ENCODE data around the gene CCDC78. TPM values are rescaled to one million over a fixed set of nuclear protein-coding genes. Genes with fewer than 3 reads are reported as not detected.

CCDC78 gene
- total RNA-seq, 1 donor from 2014 or later: 0.26 TPM

- peak; percentile 32 to 67 for DNase-seq (ENCODE audit: low read depth in 2 of 2)
Measured at GRCh38 chr16:711548-712320, 14.5 kb downstream of the CCDC78 start.

GRCh38 chr16:711084-711483 lies 15.2 kb downstream of the CCDC78 start:
- no peak for DNase-seq (ENCODE audit: low read depth in 2 of 2)

GRCh38 chr16:710500-711075 lies 15.7 kb downstream of the CCDC78 start:
- DNase-seq (ENCODE audit: low read depth in 2 of 2): no peak

- DNase-seq (ENCODE audit: low read depth in 2 of 2): no peak
Measured at GRCh38 chr16:709566-710499, 16.4 kb downstream of the CCDC78 start.

- DNase-seq (ENCODE audit: low read depth in 2 of 2): no peak
Measured at GRCh38 chr16:708959-709358, 17.3 kb downstream of the CCDC78 start.

- DNase-seq (ENCODE audit: low read depth in 2 of 2): no peak
Measured at GRCh38 chr16:708019-708418, 18.2 kb downstream of the CCDC78 start.

- DNase-seq (ENCODE audit: low read depth in 2 of 2): no peak
Measured at GRCh38 chr16:707062-707538, 19.1 kb downstream of the CCDC78 start.

- DNase-seq (ENCODE audit: low read depth in 2 of 2): no peak
Measured at GRCh38 chr16:706189-707061, 19.8 kb downstream of the CCDC78 start.

- peak in 1 of 2 donors; percentile 30 for DNase-seq (ENCODE audit: low read depth in 2 of 2)
Measured at GRCh38 chr16:705431-706188, 20.6 kb downstream of the CCDC78 start, which contains the start of gene FBXL16. Gene FBXL16 (minus strand): TSS chr16:705801. CDS start chr16:697405, 8,396 bp downstream.

GRCh38 chr16:704552-705380 lies 21.5 kb downstream of the CCDC78 start:
- no peak for DNase-seq (ENCODE audit: low read depth in 2 of 2)

- DNase-seq (ENCODE audit: low read depth in 2 of 2): no peak
Measured at GRCh38 chr16:704047-704446, 22.2 kb downstream of the CCDC78 start.

GRCh38 chr16:703406-703805 lies 22.8 kb downstream of the CCDC78 start:
- no peak for DNase-seq (ENCODE audit: low read depth in 2 of 2)

- no peak for DNase-seq (ENCODE audit: low read depth in 2 of 2)
Measured at GRCh38 chr16:702341-702740, 23.9 kb downstream of the CCDC78 start.

GRCh38 chr16:700684-701584 lies 25.3 kb downstream of the CCDC78 start:
- DNase-seq (ENCODE audit: low read depth in 2 of 2): peak in 1 of 2 donors; percentile 30

- no peak for DNase-seq (ENCODE audit: low read depth in 2 of 2)
Measured at GRCh38 chr16:698911-699671, 27.2 kb downstream of the CCDC78 start.

- no peak for DNase-seq (ENCODE audit: low read depth in 2 of 2)
Measured at GRCh38 chr16:695355-696089, 30.7 kb downstream of the CCDC78 start.
